GM20431 (cell line): ENCODE data around the gene BTN2A1.

ENCODE experiments used
- in situ Hi-C: fragments of 300-500 bp; cut with MseI, MboI; formaldehyde crosslinking; loops from one replicate; pipeline ENCODE4 v1.15.0; 2020; ENCODE audit warnings: low sequenced_read_pairs; ENCODE audit not compliant: unreplicated experiment

Gene BTN2A1

DNA sequence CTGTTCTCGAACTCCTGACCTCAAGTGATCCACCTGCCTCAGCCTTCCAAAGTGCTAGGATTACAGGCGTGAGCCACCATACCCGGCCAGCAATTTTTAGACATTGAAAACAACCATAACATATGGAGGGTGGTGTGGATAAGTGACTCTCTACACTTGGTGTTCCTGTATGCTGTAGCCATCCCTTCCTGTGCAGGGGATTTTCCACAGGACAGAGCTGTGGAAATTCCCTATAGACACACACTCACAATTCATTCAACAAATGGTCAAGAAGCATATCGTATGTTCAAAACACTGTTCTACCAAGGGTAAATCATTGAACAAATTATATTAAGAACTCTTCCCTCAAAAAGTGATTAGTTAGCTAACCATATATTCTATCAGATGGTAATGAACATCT lies 6.3 kb downstream of the BTN2A1 start:
- in situ Hi-C loops: no loop called here

DNA sequence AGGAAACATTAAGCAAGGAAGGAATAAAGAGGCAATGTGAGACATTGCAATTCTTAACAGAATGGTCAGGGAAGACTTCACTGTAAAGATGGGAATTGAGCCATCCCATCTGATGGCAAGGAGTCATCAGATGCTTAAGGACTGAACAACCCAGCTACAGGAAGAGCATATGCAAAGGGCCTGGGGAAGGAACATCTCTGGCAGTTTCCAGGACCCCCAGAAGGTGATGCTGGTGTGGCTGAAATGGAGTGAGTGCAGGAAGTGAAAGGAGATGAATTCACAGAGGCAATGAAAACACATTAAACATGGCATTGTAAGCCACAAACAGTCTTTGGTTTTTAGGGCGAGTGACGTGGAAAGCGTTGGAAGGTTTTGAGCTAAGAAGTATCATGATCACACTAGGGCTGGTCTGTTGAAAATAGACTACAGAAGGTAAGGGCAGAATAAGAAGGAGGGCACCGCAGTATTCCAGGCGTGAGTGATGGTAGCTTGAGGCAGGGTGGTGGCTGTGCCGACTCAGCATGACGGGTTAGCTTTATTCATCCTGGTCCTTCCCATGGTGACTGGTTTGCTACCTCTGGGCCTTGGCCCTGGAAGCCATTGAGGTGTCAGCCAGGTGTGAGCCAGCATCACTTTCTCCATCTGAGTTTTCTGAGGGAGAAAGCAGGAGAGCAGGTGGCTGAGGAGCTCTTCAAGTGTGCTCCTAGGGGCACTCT lies 6.8 kb downstream of the BTN2A1 start:
- in situ Hi-C loops: no loop called here

DNA sequence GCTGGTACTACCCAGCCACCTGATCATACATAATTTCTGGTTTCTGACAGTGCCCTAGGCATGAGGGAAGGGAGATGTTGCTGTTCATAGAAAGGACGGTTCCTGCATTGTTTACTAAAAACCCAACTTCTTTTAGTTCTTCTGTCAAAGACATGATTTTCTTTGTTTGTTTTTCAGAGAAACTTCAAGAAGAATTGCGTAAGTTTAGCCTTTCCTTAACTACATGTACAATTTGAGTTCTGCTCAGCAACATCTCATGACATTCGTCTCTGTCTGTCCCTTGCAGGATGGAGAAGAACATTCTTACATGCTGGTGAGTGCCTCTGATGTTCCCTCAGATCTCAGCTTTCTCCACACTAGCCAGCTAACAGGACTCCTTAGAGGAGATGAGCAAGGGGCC lies 8.0 kb downstream of the BTN2A1 start:
- in situ Hi-C loops: no loop called here

DNA sequence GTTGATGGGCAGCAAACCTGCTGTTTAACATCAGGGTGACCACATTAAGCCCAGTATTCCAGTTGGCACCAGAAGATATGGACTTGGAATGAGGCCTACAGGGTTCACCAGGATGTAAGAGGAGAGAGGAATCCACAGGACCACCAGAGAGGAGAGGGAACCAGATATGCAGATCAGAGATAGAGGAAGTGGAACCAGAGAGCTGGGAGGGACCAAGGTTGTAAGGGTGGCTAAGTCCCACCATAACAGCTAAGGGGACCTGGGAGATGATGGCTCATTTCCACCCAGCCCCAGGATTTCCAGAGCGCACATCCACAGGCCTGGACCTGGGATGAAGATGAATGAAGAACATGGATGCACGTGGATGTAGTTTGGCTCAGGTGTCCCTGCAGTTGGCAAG lies 11.1 kb downstream of the BTN2A1 start:
- in situ Hi-C loops: no loop called here

DNA sequence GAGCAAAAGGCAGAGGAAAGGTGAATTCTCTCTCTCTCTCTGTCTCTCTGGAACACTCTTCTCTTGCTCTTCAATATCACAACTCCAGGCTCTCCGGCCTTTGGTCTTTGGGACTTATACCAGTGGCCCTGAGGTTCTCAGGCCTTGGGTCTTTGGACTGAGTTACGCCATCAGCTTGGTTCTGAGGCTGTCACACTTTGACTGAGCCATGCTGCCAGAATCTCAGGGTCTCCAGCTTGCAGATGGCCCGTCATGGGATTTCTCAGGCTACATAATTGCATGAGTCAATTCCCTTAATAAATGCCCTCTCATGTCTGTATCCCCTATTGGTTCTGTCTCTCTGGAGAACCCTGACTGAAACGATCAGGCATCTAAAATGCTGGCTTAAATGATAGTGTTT lies 12.9 kb downstream of the BTN2A1 start:
- in situ Hi-C loops: no loop called here

DNA sequence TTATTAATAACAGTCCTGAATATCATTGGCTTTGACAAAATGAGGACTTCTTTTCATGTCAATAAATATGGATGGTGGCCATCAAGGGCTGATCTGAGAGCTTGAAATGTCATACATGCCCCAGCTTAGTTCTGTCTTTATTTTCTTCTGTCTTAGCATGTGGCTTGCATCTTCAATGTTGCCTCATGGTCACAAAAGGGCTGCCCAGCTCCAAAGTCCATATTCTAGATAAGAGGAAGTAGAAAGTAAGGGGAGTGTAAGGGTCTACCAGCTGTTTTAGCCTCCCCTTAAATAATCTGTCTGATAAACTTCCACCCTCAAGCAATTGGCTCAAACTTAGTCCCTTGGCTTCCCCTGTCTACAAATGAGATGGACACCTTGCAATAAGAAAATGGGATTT lies 14.2 kb downstream of the BTN2A1 start:
- in situ Hi-C loops: no loop called here

DNA sequence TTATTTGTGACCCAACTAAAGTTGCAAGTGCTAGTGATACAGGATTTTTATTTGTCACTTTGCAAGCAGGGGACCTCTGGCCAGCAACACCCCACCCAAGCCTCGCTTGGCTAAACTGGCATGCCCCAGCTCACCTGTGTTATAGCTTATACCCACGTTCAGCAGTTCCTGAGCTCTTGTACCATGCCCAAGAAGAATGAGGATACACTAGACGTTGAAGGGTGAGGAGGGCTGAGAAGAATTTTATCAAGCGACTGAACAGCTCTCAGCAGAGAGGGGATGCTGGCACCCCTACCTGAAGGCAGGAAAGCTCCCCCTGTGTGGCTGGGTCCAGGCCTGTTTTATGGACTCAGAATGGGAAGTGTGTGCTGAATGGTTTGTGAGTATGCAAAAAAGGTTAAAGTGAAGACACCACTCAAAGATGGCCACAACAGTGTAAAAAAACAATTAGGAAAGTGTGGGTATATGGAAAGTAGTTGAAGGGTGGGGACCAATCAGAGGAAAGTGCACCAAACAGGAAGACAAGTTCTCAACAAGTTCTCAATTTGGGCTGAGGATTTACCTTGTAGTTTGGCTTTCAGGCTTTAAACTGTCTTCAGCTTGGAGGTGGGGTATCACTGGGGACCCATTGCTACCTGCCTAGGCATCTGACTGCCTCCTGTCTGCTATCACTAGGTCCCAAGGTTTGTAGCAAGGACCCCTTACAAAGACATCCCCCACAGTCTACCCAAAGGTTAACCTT lies 15.0 kb downstream of the BTN2A1 start:
- in situ Hi-C loops: no loop called here

DNA sequence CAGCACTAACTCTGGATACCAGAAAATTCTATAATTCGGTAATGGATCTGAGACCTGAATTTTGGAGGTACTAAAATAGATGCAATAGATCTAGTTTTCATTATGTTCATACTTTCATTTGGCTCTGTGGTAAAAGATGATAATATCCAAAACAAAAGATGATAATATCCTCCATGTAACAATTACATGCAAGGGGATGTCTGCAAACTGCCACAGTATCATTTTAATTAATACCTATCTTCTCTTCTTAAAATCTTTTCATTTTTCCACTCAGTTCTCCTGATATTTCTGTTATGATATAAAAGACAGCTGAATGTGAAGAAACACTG lies 15.6 kb downstream of the BTN2A1 start:
- in situ Hi-C loops: no loop called here

DNA sequence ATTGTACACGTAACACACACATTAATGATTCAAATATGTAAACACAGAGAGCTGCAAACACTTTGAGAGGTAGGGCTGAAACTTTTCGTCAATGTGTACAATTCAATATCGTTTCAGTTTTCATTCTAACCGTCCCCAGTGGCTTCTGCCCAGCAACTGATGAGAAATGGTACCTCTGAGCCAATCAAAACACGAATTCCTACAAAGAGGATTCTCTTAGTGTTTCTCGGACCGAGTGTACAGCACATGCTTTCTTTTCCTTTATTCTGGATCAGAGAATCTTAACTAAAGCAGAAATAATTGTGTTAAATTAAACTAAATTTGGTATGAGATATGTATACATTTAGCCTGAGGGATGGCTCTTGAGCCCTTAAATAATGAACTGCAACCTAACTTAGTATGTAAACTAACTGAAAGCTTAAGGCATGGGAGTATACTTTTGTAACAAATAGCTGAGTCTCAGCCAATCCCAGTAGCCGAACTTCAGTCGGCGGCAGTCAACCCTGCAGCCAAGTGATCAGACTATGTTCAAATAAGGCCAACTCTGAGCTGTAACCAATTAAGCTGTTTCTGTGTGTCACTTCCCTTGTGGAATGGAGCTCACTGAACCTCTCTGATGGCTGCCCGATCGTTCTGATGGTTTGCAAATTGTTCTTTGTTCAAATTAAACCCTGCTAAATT lies 16.1 kb downstream of the BTN2A1 start:
- in situ Hi-C loops: no loop called here

DNA sequence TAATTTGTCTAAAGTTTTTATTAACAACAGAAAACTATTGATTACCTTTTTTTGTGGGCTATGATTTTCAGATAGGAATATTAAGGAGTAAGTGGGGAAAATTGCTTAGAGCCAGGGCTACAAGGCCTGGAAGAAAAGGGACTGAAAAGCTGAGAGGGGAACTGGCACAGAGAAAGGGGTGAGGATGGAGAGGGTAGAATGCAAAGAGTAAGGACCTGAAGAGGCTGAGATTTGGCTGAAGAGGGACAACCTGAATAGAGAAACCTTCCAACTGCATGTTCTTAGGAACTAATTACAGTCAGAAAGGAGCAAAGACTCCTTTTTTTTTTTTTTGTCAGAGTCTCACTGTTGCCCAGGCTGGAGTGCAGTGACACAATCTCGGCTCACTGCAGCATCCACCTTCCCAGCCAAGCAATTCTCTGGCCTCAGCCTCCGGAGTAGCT lies 16.7 kb downstream of the BTN2A1 start:
- in situ Hi-C loops: no loop called here

DNA sequence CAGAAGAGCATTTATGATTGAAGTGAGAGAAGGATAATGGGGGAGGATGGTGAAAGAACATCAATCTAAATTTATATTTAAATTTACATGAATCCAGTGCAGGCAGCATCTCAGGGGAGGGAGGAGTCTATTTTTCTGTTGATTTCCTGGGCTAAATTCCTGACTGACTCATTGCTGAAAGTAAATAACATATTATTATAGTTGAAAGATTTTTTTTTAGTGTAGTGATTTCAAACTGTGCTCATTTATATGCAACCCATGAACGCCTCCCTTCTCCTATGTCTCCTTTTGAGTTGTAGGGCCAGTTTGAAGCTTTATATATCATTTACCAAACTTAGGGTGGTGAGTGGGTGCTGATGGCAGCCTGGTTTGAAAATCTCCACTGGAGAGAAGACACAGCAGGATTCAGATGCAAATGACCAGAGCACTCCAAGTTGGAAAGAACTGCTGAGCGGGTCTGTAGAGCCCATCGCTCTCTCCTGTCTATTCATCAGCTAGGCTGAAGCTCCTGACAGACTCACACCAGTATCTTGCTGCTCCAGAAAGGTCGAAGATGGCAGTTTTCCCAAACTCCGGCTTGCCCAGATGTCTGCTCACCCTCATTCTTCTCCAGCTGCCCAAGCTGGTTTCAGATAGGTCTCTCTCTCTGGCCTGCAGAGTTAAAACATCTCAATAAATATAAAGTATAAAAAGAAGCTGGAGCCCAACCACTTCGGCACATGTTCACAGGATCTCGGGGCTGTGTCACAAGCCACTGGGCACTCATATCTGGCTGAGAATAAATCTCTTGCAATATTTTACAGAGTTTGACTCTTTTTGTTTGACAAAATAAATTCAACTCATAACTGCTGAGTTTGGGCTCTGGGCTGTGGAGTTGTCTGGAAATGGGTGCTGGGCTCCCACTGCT lies 18.3 kb downstream of the BTN2A1 start:
- in situ Hi-C loops: no loop called here

DNA sequence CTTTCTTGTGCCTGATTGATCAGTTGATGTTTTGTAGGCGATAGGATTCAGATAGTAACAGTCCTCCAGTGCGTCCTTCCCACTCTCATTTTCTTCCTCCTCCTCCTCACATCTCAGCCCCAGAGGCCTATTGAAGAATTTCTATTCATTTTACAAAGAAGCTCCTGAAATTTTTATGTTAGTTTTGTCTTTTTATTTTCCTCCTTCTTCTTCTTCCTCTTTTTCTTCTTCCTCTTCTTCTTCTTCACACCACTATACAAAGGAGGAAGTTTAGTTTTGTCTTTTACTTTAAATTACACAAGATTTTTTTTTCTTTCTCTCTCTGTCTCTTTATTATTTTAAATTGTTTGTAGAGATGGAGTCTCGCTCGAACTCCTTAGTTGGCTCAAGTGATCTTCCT lies 19.1 kb downstream of the BTN2A1 start:
- in situ Hi-C loops: no loop called here

DNA sequence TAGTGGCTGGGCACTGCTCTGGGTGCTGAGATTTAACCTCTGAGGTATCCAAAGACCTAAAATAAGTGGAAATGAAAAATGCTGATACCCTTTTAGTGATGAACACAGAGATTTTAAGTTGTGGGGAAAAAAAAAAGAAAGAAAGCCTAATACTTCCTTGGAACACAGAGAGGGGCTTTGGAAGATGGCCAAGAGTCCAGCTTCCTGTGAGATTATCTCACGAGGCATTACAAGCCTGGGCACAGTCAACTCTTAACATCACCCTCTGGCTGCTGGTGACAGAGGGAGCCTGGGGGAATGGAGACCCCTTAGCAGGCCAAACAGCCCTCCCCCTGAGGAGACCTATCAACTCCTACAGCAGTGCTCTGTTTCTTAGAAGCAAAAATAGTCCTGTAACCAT lies 19.7 kb downstream of the BTN2A1 start:
- in situ Hi-C loops: no loop called here

DNA sequence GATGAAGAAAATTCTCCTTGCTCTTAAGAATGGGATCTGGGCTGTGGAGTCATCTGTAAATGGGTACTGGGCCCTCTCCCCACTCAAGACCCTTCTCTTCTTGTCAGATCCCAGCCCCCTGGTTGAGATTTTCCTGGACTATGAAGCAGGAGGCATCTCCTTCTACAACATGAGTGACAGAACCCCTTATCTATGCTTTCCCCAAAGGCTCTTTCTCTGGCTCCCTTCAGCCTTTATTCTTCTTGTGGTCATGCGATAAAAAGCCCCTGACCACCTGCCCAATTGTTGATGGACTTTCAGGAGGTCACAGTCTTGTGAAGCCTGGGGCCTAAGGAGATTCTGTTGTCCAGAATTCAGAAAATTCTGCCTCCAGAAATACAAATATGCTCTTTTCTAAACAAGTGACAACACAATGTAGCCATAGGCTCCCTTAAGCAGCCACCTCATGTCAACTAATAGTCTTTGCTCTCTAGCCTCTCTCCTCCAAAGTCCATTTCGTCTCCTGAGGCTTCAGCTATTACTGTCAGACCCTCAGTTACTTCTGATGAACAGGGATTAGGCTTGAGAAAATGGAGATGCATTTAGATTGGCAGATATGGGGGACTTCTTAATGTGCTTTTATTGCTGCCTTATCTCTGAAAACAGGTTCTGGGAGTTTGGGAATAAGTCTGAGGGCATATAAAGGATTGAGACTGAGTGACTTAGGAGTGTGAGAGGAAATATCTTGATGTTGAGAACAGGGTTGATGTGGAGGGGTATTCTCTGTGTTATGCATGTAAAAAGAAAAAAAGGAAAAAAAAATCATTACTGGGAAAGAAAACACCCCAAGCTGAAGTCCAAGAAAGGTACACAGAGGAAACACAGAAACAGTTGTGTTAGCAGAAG lies 20.6 kb downstream of the BTN2A1 start:
- in situ Hi-C loops: no loop called here

DNA sequence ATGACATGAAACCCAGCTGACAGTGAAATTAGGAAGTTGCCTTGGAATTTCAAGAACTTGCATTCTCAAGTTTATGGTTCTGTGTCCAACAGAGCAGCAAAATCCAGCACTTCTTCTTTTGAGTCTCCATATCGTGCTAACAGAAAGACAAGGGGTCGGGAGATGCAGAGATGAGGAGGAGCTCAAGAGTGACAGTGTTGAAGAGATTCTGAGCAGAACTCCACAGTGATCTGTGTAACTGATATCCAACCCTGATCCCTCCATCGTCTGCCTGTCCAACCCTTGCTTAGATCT lies 21.2 kb downstream of the BTN2A1 start:
- in situ Hi-C loops: no loop called here

DNA sequence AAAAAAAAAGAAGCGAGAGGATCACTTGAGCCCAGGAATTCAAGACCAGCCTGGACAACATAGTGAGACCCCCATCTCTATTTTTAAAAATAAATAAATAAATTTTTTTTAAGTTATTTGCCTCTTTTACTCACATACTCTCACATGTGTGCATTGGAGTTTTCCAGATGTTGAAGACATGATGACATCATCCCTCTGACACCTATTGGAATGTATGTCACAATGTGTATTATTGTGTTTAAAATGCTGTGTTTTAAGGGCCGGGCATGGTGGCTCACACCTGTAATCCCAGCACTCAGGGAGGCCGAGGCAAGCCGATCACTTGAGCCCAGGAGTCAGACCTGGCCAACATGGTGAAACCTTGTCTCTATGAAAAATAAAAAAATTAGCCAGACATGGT lies 24.6 kb downstream of the BTN2A1 start:
- in situ Hi-C loops: no loop called here

DNA sequence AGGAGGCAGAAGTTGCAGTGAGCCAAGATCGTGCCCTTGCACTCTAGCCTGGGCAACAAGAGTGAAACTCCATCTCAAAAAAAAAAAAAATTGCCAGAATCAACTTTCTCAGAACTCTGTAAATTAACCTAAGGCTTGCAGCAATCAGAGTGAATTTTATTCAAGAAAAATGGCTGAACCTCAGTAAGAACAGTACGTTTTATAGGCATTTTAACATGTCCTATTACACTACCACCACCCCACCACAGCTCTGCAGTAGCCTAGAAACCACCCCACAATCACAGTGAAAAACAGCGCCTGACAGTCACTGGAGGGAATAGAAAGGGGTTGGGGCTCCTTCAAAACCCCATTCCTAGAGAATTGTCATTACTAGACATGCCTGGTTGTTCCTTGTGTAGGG lies 26.0 kb downstream of the BTN2A1 start:
- in situ Hi-C loops: no loop called here

DNA sequence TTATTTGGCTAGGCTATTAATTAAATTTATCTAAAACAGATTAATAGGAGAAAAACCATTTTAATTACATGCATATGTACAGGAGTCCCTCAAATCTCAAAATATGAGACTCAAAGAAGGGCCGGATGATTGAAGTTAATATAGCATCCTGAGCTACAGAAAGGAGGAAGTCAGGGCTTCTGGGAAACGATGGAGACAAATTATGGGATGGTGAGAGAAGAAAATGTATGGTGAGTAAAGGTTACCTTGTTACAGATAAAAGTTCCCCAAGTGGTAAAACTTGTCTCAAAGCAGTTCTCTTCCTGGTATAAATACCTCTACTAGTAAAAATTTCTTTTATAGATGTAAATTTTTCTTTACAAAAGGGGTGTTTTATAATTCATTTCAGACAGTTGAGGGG lies 26.4 kb downstream of the BTN2A1 start:
- in situ Hi-C loops: no loop called here

DNA sequence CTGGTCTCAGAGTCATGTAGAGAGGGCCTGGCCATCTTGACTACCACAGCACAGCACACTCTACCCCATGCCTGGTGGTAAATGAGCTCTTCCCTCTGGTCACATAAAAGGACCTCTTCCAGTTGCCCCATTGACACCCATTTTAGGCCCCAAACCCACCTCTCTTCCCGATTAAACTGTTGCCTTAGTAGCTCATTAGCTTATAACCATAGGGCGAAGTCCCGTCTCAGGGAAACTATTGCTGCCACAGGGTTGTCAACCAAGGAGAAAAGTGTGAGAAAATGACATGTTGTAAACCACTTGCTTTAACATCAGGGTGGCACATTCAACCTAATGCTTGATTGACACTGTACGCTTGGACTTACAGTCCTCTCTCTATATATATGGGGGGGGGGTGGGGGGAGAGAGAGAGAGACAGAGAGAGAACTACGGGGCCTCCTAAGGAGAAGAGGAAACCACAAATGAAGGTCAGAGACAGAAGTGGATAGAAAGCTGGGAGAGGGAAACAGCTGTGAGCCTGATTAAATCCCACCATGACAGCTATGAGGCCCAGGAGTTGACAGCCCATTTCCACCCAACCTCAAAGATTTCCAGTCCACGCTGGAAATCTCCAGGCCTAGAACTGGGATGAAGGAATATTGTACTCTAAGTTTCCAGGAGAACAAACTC lies 27.5 kb downstream of the BTN2A1 start:
- in situ Hi-C loops: no loop called here
